Thoracic aorta (tissue), 2 donors: Measurements from ENCODE around the gene PCDHGC4. TPM values are rescaled to one million over a fixed set of nuclear protein-coding genes. Genes with fewer than 3 reads are reported as not detected.

Source experiments
- ATAC-seq: fragments of 150-250 bp; one replicate; pipeline ENCODE4 v1.8.0; 2017; ENCODE audit warnings: low read depth; ENCODE audit not compliant: insufficient number of reproducible peaks, low FRiP score
- DNase-seq: peaks from one replicate; pipeline ENCODE4 v3.0.0-alpha.2; 2020; ENCODE audit warnings: low spot score
- H3K27ac ChIP-seq, 2 donors: fragments of 200-600 bp; sonication (generic); 1 replicate in 1 of 2; 2 replicates in 1 of 2; pipeline ENCODE4 v1.5.1; 2016; ENCODE audit warnings: mild to moderate bottlenecking in 2 of 2, moderate library complexity in 2 of 2
- H3K27me3 ChIP-seq: fragments of 200-600 bp; sonication (generic); replicated peaks from 2 replicates; pipeline ENCODE4 v1.6.0; 2016; ENCODE audit warnings: mild to moderate bottlenecking; ENCODE audit not compliant: insufficient read depth
- H3K36me3 ChIP-seq: fragments of 200-600 bp; sonication (generic); one replicate; pipeline ENCODE4 v1.5.1; 2016
- H3K4me1 ChIP-seq, 2 donors: fragments of 200-600 bp; sonication (generic); 1 replicate in 1 of 2; 2 replicates in 1 of 2; pipeline versions ENCODE4 v1.5.1 to v1.6.0; 2016; ENCODE audit warnings: low read depth in 2 of 2, mild to moderate bottlenecking in 1 of 2; ENCODE audit not compliant: control insufficient read depth in 1 of 2
- H3K4me3 ChIP-seq: fragments of 200-600 bp; sonication (generic); 2 replicates; pipeline ENCODE4 v1.5.1; 2016; ENCODE audit warnings: mild to moderate bottlenecking
- H3K9me3 ChIP-seq: fragments of 200-600 bp; sonication (generic); 2 replicates; pipeline ENCODE4 v1.5.1; 2016
- total RNA-seq, 2 donors: library from RNA; depleted of rRNA; stranded (reverse); fragments of >200 nt; gene quantifications; one replicate each; pipeline versions ENCODE4 v1.1.0 to v1.2.3, GENCODE V29; 2016
- TF ChIP-seq, protein P1 (sequence below): fragments of 200-600 bp; sonication (generic); IDR thresholded peaks from one replicate; pipeline ENCODE4 v1.5.1; 2019; ENCODE audit warnings: antibody characterized with exemption

PCDHGC4 gene
- total RNA-seq, 2 donors from 2014 or later: 6.4 to 7.9 TPM

DNA sequence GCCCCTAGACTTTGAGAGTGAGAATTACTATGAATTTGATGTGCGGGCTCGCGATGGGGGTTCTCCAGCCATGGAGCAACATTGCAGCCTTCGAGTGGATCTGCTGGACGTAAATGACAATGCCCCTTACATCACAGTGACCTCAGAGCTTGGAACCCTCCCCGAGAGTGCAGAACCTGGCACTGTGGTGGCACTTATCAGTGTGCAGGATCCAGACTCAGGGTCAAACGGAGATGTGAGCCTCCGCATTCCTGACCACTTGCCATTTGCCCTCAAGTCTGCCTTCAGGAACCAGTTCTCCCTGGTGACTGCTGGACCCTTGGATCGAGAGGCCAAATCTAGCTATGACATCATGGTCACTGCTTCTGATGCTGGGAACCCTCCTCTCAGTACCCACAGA, 1.3 kb downstream of the PCDHGC4 start:
- Histone ChIP-seq H3K27ac (no peak overlapping the region), H3K9me3 (no peaks in the 10 kb centered on the region), H3K4me1 (peaks cover 26 to 70% of the 10 kb centered on the region in 2 donors), H3K4me3 (no peak overlapping the region), H3K36me3 (no peaks in the 10 kb centered on the region), H3K27me3 (no peaks in the 10 kb centered on the region)
- DNase-seq (no peak), ATAC-seq (no peak)
- TF ChIP-seq, protein P1, sequence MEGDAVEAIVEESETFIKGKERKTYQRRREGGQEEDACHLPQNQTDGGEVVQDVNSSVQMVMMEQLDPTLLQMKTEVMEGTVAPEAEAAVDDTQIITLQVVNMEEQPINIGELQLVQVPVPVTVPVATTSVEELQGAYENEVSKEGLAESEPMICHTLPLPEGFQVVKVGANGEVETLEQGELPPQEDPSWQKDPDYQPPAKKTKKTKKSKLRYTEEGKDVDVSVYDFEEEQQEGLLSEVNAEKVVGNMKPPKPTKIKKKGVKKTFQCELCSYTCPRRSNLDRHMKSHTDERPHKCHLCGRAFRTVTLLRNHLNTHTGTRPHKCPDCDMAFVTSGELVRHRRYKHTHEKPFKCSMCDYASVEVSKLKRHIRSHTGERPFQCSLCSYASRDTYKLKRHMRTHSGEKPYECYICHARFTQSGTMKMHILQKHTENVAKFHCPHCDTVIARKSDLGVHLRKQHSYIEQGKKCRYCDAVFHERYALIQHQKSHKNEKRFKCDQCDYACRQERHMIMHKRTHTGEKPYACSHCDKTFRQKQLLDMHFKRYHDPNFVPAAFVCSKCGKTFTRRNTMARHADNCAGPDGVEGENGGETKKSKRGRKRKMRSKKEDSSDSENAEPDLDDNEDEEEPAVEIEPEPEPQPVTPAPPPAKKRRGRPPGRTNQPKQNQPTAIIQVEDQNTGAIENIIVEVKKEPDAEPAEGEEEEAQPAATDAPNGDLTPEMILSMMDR: no peak

DNA sequence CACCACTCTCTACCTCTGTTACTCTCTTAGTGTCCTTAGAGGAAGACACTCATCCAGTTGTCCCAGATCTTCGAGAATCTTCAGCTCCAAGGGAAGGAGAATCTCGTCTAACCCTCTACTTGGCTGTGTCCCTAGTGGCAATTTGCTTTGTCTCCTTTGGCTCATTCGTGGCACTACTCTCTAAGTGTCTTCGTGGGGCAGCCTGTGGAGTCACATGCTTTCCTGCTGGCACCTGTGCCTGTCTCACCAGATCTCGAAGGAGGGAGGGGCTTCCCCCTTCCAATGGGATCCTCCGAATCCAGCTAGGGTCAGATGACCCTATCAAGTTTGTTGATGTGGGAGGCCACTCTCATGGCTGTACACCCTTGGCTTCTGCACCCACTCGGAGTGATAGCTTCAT, 2.3 kb downstream of the PCDHGC4 start:
- Histone ChIP-seq H3K4me1 (peaks cover 24 to 60% of the 10 kb centered on the region in 2 donors), H3K4me3 (no peak overlapping the region), H3K36me3 (no peaks in the 10 kb centered on the region), H3K27me3 (no peaks in the 10 kb centered on the region), H3K9me3 (no peaks in the 10 kb centered on the region), H3K27ac (no peak overlapping the region)
- TF ChIP-seq, protein P1: no peak
- ATAC-seq (no peak), DNase-seq (no peak)

DNA sequence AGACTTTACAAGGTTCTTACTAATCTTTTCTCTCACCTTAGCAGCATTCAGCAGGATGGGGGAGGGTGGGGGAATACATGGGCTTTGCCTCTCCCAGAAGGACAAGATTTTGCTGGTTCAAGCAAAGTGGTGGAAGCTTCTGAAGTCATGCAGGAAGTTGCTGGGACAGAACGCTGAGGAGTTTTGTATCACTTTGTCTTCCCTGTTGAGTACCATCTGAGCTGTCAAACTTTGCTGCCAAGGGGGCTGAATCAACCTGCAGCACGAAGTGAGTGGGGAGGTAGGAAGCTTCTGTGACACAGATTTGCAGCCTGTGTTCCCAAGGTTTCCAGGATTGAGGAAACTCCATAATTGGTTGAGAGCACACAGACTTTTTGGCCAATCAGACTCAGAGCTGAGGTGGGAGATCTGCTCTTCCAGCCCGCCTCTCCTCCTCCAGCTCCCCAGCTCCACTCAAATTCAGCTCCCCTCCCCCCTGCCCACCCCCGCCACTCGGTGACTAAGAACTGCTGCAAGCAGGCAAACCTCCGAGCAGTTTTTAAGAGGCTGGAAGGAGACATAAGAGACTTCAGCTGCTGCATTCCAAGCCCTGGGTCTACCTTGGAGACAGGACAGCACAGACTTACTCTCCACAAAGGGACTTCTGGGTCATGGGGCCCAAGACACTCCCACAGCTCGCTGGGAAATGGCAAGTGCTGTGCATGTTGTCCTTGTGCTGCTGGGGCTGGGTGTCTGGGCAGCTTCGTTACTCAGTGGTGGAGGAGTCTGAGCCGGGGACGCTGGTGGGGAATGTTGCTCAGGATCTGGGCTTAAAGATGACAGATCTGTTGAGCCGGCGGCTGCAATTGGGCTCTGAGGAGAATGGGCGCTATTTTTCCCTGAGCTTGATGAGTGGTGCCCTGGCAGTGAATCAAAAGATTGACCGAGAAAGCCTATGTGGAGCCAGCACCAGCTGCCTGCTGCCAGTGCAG, 4.0 kb downstream of the PCDHGC4 start, which contains the start of gene PCDHGC5:
TSS of gene PCDHGC5 (plus strand) at position 491 of the 971 bp plus-strand sequence. CDS start at position 651, 160 bp downstream.
- Histone ChIP-seq H3K27me3 (no peaks in the 10 kb centered on the region), H3K4me1 (peaks cover 24 to 57% of the 10 kb centered on the region in 2 donors), H3K9me3 (no peaks in the 10 kb centered on the region), H3K4me3 (peak within 1 kb of the TSS; percentile 37), H3K36me3 (no peaks in the 10 kb centered on the region), H3K27ac (peak within 1 kb of the TSS; percentile 54 to 56)
- DNase-seq (no peak), ATAC-seq (no peak)
- TF ChIP-seq, protein P1: no peak

DNA sequence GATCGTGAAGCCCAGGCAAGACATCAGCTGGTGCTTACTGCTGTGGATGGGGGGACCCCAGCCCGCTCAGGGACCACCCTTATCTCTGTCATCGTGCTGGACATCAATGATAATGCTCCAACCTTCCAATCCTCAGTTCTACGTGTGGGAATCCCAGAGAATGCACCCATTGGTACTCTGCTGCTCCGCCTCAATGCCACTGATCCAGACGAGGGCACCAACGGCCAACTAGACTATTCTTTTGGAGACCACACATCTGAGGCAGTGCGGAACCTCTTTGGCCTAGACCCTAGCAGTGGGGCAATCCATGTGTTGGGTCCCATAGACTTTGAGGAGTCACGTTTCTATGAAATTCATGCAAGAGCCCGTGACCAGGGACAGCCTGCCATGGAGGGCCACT, 5.0 kb downstream of the PCDHGC4 start:
- Histone ChIP-seq H3K9me3 (no peaks in the 10 kb centered on the region), H3K4me3 (no peak overlapping the region), H3K27ac (peak overlapping the region in 1 of 2 donors; percentile 54), H3K36me3 (no peaks in the 10 kb centered on the region), H3K27me3 (no peaks in the 10 kb centered on the region), H3K4me1 (peaks cover 20 to 57% of the 10 kb centered on the region in 2 donors)
- ATAC-seq (no peak), DNase-seq (no peak)
- TF ChIP-seq, protein P1: no peak

DNA sequence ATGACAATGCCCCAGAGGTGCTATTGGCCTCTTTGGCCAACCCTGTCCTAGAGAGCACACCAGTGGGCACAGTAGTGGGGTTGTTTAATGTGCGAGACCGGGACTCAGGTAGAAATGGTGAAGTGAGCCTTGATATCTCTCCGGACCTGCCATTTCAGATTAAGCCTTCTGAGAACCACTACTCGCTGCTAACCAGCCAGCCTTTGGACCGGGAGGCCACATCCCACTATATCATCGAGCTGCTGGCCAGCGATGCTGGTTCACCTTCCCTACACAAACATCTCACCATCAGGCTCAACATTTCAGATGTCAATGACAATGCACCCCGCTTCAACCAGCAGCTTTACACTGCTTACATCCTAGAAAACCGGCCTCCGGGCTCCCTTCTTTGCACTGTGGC, 5.4 kb downstream of the PCDHGC4 start:
- Histone ChIP-seq H3K27me3 (no peaks in the 10 kb centered on the region), H3K36me3 (no peaks in the 10 kb centered on the region), H3K27ac (no peak overlapping the region), H3K9me3 (no peaks in the 10 kb centered on the region), H3K4me1 (peaks cover 16 to 57% of the 10 kb centered on the region in 2 donors), H3K4me3 (no peak overlapping the region)
- DNase-seq (no peak), ATAC-seq (no peak)
- TF ChIP-seq, protein P1: no peak
